GM18951 (cell line): ENCODE measurements around the gene PRKAR1A.

ENCODE experiments used
- POLR2A ChIP-seq: IDR thresholded peaks from 4 replicates; pipeline ENCODE4 v1.6.1; 2011; ENCODE audit warnings: mild to moderate bottlenecking; ENCODE audit not compliant: insufficient read length, insufficient read depth; ENCODE audit errors: extremely low read depth
- in situ Hi-C: fragments of 300-500 bp; cut with MboI; formaldehyde crosslinking; loops from one replicate; pipeline ENCODE4 v1.12.0; 2022; ENCODE audit warnings: low sequenced_read_pairs, mixed read lengths, inconsistent platforms; ENCODE audit not compliant: unreplicated experiment

The PRKAR1A gene

DNA sequence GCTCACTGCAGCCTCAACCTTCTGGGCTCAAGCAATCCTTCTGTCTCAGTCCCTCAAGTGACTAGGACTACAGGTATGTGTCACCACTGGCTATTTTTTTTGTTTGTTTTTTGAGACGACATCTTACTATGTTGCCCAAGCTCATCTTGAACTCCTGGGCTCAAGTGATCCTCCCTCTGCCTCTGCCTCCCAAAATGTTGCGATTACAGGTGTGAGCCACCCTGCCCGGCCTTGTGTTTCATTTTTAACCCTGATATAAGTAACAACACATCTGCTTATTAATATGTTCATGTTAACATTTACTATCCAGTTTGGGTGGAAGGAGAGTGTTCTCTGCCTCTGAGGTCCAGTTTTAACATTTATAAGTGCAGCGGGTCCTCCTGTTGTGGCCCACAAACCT is 85.8 kb downstream of the PRKAR1A start:
- no peak for TF ChIP-seq POLR2A
- in situ Hi-C loops: no loop called here

DNA sequence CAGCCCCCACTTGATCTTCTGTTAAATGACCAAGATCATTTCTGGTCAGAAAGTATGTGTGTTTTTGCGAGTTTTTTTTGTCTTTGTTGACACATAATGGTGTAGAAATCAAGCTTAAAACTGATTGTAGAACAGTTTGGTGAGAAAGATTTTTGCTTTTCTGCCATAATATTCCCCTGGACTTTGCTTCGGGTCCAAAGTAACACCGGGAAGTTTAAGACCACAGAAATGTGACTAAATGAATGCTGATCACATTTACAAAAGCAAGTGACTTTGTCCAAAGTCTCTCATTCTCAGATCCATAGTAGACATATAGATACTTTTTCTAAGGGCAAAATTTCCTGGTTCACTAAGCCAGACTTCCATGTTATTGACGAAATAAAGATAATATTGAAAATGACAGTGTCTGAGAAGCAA is 86.3 kb downstream of the PRKAR1A start:
- in situ Hi-C loops: no loop called here
- no peak for TF ChIP-seq POLR2A

GRCh38 chr17:68599091-68599490 is 86.9 kb downstream of the PRKAR1A start:
- in situ Hi-C loops: no loop called here
- TF ChIP-seq POLR2A: no peak

DNA sequence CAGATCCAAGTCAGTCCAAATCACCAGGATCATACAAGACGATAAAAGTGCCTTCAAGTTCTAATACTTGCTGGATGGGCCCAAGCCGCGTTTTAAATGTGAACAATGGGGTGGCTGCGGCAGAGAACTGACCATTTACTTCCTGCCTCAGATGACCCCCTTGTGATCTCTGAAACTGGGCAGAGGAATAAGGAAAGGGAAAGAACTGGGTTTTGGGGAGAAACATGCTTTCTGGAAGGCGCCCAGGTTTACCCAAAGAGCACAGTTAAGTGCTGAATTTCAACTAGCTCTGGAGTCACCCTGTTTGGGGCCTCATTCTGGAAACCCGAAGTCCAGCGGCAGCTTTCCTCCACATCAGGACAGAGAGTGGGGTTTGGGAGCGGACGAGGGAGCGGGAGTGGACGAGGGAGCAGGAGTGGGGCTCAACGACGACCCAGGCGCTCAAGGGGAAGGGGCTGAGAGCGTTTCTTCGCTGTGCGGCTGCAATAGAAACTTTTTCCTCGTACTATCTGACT is 87.4 kb downstream of the PRKAR1A start:
- in situ Hi-C loops: no loop called here
- TF ChIP-seq POLR2A: no peak

DNA sequence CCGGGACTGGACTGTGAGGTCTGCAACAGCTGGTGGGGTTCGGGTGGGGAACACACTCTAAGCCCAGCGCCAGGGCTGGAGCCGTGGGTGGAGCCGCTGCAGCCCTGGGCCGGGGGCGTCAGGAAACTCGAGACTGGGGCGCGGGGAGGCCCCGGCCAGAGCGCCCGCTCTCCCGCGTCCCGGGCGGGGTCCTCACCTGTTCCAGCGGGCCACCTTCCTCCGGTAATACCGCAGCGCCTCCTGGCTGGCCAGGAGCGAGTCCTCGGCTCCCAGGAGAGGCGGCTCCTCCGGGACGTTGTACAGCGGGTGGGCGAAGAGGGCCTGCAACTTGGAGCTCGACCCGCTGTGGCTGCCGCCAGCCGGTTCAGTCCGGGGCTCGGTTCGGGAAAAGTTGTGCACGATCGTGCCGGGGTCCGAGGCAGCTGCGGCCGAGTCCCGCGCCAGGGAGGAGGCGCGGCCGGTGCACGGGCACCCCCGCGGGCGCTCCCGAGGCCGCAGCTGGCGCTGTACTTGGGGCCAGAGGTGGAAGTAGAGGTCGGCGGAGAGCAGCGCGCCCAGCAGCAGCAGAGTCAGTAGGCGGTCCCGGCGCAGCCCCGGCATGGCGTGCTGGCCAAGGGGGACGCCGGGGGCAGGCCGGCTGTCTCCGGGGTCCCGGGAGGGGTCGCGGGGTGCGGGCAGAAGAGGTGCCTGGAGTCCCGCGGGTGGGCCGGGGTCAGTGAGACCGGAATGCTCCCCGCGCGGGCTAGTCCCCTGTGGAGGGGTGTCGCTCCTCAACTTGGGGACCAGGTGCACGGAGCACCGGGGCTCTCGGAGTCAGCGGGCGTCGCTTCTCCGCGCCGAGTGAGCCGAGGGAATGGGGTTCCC is 88.1 kb downstream of the PRKAR1A start:
- in situ Hi-C loops: no loop called here
- TF ChIP-seq POLR2A: no peak
